Daoy (cell line): Measurements from ENCODE around the gene LFNG. TPM values are rescaled to one million over a fixed set of nuclear protein-coding genes. Genes with fewer than 3 reads are reported as not detected.
"Not testable (repeated sequence)": the region's sequence is repeated elsewhere in the genome, so short reads cannot be mapped to it uniquely, and the experiment has no call there.

ENCODE experiments used
- DNase-seq: peaks from one replicate; pipeline ENCODE4 v3.0.0-alpha.2; 2015; ENCODE audit warnings: low read depth
- total RNA-seq: library from RNA; depleted of rRNA; stranded (reverse); fragments of >200 nt; shearing (Covaris generic); gene quantifications from 2 replicates; pipeline ENCODE4 v1.2.3, GENCODE V29; 2014

LFNG gene
- total RNA-seq, 1 experiment from 2014 or later = 16.1 TPM

DNA sequence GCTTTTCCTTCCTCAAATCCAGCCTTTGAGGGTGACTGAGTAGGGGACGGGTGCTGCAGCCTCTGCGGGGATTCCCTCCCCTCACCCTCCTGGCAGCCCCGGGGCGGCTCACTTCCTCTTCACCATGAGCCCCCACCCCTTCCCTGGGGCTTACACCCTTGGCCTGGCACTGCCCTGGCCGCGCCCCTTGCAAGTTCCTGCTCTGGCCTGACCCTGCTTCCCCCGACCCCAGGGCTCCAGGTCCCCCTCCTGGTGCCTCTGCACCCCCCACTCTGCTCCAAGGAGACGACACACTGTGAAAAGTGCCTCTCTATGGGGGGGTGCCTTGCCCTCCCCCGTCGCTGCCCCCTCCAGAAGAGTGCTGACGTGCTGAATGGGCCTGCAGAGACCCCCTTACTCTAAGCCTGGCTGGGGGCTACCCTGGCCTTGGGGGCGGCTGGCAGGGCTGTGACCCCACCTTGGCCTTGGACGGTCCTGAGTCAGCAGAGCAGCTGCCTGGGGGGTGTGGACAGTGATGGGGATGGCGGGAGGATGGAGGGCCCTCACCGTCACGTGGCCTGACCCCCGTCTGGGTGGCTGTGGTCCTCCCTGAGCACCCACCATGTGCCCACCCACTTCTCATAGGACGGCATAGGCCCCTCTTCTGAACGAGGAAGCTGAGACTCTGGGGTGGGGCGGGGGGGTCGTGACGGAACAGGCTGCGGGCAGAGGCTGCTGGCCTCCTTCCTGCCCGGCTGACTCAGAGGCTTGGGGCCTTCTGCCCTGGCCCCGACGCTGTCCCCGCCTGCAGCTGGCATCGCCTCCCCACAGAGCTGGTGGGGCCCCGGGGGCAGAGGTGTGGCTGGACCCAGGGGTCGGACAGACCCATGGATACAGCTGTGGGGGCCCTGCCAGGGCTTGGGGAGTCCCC lies 9.8 kb downstream of the LFNG start:
- peak; percentile 89 for DNase-seq

DNA sequence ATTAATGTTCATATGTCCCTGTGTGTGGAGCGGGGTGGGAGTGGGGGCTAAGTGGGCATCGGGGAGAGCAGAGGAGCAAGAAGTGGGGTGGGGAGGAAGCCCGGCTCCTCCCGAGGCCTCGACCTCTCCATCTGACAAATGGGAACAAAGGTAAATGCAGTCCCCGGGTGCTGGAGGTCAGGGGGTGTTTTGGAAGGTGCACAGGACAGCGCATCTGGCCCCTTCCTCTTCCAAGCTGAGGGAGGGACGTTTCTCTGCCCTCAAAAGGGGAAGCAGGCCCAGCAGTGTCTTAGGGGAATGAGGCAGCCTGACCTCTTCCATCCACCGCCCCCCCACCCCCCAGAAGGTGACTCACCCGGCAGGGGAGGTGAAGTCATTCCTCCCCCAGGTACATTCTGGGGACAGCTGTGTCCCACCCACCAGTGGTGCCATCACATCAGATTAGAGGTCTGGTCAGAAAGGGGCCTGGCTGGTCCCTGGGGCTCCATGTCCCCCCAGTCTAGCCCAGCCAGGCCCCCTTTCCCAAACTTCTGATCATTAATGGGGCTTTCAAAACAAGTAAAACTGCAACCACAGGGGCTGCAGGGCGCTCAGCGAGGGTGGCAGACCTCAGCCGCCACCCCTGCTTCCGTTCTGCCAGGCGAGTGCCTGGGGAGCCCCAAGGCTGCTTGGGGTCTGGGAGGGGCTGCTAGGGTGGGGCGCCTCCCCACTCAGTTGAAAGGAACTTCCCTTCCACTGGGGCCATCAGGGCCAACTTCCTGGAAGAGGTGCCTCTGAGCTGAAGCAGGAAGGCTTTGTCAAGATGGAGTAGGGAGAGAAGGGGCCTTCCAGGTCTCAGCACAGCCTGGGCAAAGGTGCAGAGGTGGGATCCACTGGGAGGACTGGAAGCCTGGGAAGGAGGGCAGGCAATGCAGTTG lies 10.8 kb downstream of the LFNG start:
- peak; percentile 85 for DNase-seq

DNA sequence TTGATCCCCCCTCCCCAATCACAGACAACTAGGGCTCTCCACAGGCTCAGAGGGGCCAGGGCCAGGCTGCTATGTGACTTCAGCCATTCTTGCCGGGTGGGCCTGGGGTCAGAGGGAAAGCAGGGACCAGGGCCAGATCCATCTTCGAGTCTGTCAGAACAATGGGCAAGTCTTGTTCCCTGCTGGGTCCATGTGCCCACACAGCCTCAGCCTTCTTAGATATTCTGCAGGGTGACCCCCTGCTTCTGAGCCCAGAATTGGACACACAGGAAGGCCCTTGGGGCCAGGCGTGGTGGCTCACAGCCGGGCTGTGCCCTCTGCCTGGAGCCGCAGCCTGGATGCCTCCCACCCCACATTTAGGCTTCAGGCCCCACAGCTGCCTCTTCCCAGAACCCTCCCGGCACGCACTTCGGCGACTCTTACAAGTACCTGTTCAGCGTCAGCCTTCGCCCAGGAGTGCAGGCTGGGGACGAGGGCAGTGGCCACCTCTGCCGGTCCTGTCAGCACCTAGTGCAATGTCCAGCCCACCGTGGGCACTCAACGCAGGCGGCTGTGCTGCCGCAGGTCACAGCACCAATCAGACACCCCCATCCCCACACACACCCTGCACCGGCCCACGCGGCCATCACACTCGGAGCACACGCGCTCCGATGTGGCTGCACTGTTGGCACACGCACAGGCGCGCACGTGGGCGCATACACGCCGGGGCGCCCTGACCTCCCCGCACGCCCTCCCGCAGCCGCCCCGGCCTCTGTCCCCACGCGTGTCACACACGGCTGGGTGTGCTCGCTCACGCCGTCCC lies 11.6 kb downstream of the LFNG start:
- peak; percentile 3 for DNase-seq

DNA sequence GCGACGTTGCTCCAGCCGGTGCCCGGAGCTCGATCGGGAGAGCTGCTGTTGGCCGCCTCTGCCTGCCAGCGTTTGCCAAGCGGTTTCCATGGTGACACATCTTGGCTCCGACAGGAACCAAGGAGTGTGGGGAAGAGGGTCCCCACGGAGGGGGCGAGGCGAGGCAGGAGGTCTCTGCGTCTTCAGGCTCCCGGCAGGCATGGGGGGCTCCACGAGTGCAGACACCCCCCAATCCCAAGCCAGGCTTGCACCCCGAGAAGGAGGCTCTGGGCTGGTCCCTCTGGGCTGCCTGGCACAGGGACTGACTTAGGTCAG lies 12.2 kb downstream of the LFNG start:
- DNase-seq = peak; percentile 6

DNA sequence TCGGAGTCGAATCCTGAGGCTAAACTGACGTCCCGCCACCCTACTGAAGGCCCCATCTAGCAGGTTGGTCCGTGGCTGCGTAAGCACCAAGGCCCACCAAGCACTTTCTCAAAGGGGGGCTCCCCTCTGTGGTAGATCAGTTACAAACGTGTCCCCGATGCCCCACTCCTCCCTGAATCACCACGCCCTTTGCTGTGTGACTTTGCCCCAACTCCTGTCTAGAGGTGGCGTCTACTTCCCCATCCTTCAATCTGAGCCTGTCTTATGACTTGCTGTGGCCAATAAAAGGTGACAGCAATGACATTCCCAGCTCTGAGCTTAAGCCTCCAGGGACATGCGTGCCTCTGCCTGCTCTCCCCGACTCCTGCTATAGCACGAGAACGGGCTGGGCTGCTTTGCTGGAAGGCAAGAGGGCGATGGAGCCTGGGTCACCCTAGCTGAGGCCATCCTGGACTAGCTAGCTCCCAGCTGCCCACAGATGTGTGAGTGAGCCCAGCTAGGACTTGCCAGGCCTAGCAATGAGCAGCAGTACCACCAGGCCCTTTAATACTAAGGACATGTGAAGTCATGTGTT lies 12.7 kb downstream of the LFNG start:
- DNase-seq = not testable (repeated sequence)

DNA sequence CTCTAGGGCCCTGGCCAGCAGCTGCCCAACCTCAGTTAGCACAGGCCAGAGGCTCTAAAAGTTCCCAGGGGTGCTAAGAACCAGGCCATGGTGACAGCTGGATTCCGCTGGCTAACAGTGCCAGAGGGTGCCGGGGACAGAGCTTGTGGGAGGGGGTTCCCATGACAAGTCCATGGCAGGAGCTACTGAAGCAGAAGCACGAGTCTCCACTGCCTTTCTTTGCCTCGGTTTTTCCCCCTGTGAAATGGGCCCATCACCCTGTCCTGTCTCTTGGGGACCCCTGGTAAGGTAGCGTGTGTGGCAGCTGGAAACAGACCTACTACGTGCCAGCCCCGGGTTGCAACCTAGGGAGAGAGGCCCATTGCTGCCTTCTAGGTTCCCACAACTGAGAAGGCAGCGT lies 13.2 kb downstream of the LFNG start:
- not testable (repeated sequence) for DNase-seq

DNA sequence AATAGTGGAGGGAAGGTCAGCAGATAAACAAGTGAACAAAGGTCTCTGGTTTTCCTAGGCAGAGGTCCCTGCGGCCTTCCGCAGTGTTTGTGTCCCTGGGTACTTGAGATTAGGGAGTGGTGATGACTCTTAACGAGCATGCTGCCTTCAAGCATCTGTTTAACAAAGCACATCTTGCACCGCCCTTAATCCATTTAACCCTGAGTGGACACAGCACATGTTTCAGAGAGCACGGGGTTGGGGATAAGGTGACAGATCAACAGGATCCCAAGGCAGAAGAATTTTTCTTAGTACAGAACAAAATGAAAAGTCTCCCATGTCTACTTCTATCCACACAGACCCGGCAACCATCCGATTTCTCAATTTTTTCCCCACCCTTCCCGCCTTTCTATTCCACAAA lies 14.0 kb downstream of the LFNG start:
- not testable (repeated sequence) for DNase-seq

DNA sequence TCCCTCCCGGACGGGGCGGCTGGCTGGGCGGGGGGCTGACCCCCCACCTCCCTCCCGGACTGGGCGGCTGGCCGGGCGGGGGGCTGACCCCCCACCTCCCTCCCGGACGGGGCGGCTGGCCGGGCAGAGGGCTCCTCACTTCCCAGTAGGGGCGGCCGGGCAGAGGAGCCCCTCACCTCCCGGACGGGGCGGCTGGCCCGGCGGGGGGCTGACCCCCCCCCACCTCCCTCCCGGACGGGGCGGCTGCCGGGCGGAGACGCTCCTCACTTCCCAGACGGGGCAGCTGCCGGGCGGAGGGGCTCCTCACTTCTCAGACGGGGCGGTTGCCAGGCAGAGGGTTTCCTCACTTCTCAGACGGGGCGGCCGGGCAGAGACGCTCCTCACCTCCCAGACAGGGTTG lies 14.6 kb downstream of the LFNG start:
- DNase-seq = not testable (repeated sequence)

DNA sequence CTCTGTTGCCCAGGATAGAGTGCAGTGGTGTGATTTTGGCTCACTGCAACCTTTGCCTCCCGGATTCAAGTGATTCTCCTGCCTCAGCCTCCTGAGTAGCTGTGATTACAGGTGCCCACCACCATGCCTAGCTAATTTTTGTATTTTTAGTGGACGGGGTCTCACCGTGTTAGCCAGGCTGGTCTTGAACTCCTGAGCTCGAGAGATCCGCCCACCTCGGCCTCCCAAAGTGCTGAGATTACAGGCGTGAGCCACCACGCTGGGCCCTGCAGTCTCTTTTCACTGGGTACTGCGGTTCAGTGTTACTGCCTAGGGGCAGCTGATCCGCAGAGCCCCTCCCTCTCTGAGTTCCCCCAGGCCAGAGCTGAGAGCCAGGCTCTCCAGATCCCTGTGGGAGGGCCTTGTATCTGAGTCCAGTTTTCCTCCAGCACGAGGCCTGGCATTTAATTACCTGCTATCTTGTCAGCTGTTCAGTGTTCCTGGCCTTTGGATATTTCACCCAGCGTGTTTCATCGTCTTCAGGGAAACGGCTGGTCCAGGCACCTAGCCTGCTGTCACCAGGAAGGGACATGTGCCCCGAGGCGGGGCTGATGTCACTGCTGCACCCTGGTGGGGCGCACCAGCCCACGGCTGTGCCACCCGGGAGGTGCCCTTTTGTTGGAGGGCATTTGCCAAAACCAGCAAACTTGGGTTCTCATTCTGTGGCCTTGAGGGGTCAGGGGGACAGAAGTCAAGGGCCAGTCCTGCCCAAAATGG lies 16.5 kb downstream of the LFNG start:
- not testable (repeated sequence) for DNase-seq

DNA sequence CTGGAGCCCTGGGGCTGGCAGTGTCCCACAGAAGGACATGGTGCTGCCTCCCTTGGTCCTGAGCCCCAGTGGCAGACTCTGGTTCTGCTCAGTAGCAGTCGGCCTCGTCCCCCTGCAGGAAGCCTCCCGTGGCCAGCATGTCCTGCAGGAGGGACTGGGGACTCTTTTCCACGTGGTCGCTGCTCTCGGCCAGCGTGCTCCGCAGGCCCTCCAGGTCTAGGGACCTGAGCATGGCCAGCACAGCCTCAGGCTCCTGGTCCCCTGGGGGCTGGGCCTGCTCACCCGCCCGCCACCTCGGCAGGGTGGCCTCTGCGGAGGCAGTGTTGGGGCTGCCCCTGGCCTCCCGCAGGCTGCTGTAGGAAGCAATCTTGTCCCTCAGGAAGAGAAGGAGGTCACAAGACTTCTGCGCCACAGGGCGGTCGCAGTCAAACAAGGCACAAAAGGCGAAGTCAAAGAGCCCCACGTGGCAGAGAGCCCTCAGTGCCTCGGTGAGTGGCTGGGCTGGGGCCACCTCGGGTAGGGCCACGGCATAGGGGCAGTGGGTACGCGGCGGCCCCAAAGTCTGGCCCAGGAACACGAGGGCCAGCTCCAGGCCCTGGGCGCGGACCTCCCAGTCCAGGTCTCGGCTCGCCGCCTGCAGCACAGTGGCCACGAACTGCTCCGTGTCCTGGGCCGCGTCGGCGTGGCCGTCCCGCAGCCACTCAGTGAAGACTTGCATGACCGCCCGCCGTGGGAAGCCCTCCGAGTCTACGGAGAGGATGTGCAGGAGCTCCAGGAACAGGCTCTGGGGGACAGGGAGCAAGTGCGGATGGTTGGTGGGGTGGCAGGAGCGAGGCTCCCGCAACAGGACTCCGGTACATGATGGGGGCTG lies 18.6 kb downstream of the LFNG start:
- DNase-seq = peak; percentile 24

DNA sequence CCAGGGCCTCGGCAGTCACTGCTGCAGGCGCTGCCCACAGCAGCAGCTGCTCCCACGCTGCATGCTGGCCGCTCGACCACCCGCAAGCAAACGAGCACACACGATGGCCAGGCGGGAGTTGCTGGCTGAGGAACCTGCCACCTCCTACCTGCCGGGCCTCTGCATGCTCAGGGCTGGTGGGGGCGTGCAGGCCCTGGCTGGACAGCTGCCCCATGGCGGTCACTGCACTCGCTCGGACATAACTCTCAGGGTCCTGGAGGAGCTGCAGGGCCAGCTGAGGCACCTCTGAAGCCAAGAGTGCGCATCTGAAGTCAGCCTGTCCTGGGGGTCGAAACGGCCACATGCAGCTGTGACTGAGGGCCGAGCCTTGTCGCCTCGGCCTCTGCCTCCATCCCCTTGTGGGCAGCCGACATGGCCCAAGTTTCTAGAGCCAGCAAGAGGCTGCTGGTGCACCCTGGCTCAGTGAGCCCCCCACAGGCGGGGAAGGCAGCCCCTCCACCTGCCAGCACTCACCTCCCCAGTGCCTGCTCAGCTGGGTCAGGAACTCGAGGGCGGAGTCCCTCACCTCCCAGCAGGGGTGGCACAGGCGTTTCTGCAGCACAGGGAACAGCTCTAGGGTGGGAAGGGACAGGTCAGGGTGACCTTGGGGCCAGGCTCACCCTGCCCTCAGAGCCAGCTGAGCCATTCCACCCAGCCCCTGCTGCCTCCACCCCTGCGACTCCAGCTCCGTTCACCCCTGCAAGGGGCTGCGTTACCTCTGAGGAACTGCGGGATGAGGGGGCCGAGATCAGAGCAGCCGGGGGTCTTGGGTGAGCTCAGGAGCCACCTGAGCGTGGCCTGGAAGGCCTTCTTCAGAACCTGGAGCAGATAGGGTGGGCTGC lies 19.7 kb downstream of the LFNG start:
- DNase-seq = peak; percentile 9

DNA sequence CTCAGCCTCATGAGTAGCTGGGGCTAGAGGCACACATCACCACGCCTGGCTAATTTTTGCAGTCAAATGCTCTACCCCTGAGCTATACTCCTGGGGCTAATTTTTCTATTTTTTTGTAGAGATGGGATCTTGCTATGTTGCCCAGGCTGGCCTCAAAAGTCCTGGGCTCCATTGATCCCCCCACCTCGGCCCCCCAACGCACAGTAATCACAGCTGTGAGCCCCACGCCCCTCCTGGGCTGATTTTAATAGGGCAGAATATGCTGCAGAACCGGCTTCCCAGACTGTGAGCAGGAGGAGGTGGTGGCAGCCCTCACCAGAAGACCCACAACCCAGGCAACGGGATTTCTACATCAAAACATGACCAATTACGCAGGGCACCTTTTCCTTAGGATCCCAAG lies 20.6 kb downstream of the LFNG start:
- DNase-seq = no peak

DNA sequence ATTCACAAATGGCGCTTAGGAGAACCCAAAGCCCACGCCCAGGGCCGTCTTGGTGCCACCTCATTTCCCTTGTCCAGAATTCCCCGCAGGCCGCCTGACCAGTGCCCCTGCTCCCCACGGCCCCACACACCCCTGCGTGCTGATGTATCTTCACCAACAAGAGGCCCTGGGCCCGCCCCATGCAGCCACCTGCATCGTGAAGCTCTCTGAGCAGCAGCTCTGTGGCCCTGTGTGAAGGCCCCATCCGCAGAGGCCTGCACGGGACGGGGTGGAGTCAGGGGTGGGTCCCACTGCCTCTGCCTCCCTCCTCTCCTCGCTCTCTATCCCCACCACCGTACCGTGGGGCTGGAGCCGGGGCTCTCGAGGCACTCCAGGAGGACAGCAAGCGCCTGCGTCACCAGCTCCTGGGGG lies 21.1 kb downstream of the LFNG start:
- DNase-seq = no peak

DNA sequence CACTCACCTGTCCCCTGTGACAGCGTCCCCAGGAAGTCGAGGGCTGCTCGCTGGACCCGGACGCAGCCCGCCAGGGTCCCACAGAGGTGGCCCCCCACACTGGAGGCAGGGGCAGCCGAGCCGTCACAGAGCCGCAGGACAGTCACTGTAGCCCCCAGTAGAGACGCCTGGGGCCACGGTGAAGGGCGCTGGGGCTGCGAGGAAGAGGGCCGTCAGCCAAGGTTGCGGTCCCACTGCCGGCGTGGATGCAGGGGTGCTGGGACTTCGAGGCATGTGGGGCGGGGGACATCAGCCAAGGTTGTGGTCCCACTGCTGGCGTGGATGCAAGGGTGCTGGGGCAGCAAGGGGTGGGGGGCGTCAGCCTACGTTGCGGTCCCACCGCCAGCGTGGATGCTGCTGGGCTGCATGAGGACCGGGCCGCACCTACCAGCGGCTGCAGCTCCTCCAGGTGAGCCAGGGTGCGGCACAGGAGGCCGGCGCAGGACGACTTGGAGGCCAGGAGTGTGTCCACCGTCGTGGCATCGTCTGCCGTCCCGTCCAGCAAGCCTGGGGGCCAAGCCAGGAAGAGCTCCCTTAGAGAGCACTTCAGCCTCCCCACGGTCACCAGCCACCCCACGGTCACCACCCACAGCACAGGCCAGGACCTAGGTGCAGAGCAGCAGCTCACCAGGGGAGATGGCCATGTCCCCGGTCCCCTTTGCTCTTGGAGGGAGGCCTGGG lies 21.9 kb downstream of the LFNG start:
- peak; percentile 6 for DNase-seq

DNA sequence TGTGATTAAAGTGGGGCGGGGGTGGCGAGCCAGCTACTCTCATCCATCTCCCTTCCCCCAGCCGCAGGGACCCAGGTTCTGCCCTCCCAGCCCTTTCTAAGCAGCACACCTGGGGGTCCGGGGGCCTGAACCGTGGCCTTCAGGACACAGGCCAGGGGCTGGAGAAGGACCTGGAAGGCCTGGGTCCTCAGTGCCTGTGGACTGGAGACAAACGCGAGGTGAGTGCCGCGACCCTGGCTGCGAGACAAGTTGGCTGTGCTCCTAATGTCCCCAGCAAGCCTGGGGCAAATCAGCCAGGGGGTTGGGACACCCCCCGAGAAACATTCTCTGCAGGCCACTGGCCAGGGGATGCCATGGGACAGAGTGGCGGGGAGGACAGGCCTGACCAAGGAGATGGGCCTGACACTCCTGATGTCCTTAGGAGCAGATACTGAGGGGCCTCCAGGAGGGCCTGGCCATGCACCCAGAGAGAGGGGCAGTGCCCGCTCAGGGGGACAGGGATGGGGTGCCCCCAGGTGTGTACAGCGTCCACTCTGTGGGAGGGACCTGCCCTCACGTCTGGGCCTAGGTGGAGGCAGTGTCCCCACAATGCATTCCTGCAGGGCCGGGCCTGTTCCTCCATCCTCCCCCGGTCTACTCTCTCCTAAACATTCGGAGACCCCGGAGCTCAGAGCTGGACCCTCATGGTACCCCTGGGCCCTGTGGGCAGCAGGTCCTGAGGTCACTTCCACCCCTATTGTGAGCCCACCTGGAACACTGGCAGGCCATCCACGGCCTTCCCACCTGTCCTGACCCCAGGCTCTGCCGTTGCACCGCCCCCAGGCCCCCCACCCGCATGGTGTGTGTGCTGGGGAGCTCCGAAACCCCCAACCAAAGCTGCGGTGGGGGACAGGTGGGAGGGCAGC lies 22.7 kb downstream of the LFNG start:
- DNase-seq = no peak

DNA sequence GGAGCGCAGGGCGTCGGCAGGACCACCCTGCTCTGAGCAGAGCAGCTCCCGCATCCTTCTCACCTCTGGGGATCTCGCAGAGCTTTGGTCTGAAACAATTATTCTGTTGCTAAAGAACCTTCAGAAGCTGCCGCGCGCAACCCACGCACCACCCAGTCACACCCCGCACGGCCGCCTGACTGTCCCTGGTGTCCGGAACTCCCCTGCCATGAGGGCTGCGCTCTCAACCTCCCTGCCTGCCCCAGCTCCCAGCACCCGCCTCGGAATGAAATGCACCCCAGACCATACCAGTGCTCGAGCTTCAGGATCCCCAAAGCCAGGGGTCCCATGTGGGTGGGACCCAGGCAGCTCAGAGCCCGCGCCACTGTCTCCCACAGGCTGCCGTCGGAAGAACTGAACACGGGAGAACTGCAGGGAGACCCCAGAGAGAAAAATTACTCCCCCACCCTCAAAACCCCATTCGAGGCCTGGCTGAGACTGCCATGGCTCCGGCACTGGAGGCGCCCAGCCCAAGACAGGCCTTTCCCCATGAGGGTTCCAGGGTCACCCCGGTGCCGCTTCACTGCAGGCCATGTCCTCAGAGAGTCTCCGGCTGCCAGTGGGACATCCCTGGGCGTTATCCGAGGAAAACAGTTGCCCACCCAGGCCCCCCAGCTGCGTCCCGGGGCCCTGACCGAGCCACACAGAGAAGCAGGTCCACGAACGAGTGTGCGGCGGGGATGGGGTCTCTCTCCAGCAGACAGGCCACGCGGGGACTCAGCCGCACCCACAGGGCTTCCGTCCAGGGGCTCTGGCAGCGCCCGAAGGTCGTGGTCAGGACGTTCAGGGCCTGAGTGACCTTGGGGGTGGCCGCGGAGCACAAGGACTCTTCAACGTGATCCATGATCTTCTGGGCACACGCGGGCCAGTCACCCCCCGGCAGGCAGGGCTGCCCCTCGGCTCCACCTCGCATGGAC lies 23.6 kb downstream of the LFNG start:
- no peak for DNase-seq
